Middle frontal gyrus (tissue), 1 donor: ENCODE data around the gene KLHL2.
A peak's percentile ranks its signal among the peaks of the same experiment; 100 is the strongest.
"Not testable (repeated sequence)": the region's sequence is repeated elsewhere in the genome, so short reads cannot be mapped to it uniquely, and the experiment has no call there.

ENCODE experiments used
- DNase-seq: peaks from one replicate; pipeline ENCODE4 v3.0.0-alpha.2; 2015; ENCODE audit warnings: low spot score; ENCODE audit errors: extremely low spot score

KLHL2 gene

GRCh38 chr4:165327211-165328100 is 120.1 kb downstream of the KLHL2 start, which contains the start of gene MSMO1:
Gene MSMO1, plus strand, starts transcription at chr4:165327669. Its CDS starts 5,702 bp downstream, at chr4:165333371.
- peak; percentile 99 for DNase-seq

- DNase-seq: no peak
Observed at GRCh38 chr4:165328101-165328425, 120.7 kb downstream of the KLHL2 start.

- no peak for DNase-seq
Observed at GRCh38 chr4:165328708-165329107, 121.3 kb downstream of the KLHL2 start.

- no peak for DNase-seq
Observed at GRCh38 chr4:165330071-165330470, 122.7 kb downstream of the KLHL2 start.

- DNase-seq: no peak
Observed at GRCh38 chr4:165330666-165331065, 123.3 kb downstream of the KLHL2 start.

GRCh38 chr4:165331359-165331758 is 124.0 kb downstream of the KLHL2 start:
- DNase-seq: no peak

GRCh38 chr4:165331823-165332222 is 124.5 kb downstream of the KLHL2 start:
- DNase-seq: no peak

GRCh38 chr4:165332502-165332901 is 125.1 kb downstream of the KLHL2 start:
- no peak for DNase-seq

GRCh38 chr4:165335163-165335703 is 127.9 kb downstream of the KLHL2 start:
- DNase-seq: no peak

- no peak for DNase-seq
Observed at GRCh38 chr4:165336743-165337142, 129.4 kb downstream of the KLHL2 start.

GRCh38 chr4:165342340-165342739 is 135.0 kb downstream of the KLHL2 start:
- DNase-seq: not testable (repeated sequence)

- no peak for DNase-seq
Observed at GRCh38 chr4:165343353-165344191, 136.2 kb downstream of the KLHL2 start.

- DNase-seq: no peak
Observed at GRCh38 chr4:165345666-165346417, 138.5 kb downstream of the KLHL2 start.

GRCh38 chr4:165347647-165348569 is 140.5 kb downstream of the KLHL2 start:
- no peak for DNase-seq

- DNase-seq: no peak
Observed at GRCh38 chr4:165351359-165352130, 144.2 kb downstream of the KLHL2 start.

- DNase-seq: no peak
Observed at GRCh38 chr4:165355900-165356300, 148.5 kb downstream of the KLHL2 start.

- no peak for DNase-seq
Observed at GRCh38 chr4:165359506-165359905, 152.1 kb downstream of the KLHL2 start.

- DNase-seq: no peak
Observed at GRCh38 chr4:165360041-165360695, 152.8 kb downstream of the KLHL2 start.
